Measurements from ENCODE around the gene TAOK1. TPM values are rescaled to one million over a fixed set of nuclear protein-coding genes. Genes with fewer than 3 reads are reported as not detected.

The TAOK1 gene
- polyA plus RNA-seq, 2 of the 4 experiments (the other 2 are of a cell fraction) = 18.2 to 46.7 TPM

- ChIA-PET POLR2A (interaction anchor here (0.5 to 2.8 kb wide), 11 partner anchors 20 to 222 kb away, joined by 3 to 17 read pairs (median 4); partner anchors contain the start of genes ABHD15, MYO18A, NUFIP2 and TAOK1), CTCF (interaction anchor here (0.6 to 10.4 kb wide), 99 partner anchors 8 to 725 kb away, joined by 3 to 158 read pairs (median 6); partner anchors contain the start of genes ABHD15, ANKRD13B, MYO18A and TAOK1)
- 19% methylated on average over 7 of the region's 7 CpGs for WGBS (ENCODE audit: missing lambda C conversion rate)
- Histone ChIP-seq H3K4me3 (no peak overlapping the region; the same call in 2 of the 3 replicates), H3K9me3 (no peaks in the 10 kb centered on the region), H3K4me1 (peaks cover 14% of the 10 kb centered on the region), H3K27ac (peak overlapping the region; percentile 20 to 63; a peak in 4 of 6 replicates), H3K4me2 (peak overlapping the region; percentile 76)
- TF ChIP-seq CTCF (IDR thresholded peaks at IDR 0.05) (peak; percentile 94), EHF (CRISPR knock-in tag; IDR thresholded peaks at IDR 0.05) (no peak), SMC3 (IDR thresholded peaks at IDR 0.05) (peak; percentile 79), RAD21 (conservative IDR thresholded peaks at IDR 0.05 in 1 of 2, IDR thresholded peaks at IDR 0.05 in 1 of 2) (peak; percentile 82 to 89)
- ATAC-seq (peak; percentile 97 to 99), FAIRE-seq (peak; percentile 96), DNase-seq (ENCODE audit: low read depth in 1 of 2, low spot score in 1 of 2) (peak; percentile 89 to 93)
Observed at GRCh38 chr17:29369831-29370735, 20.1 kb upstream of the TAOK1 start.

- ChIA-PET POLR2A (interaction anchor here (0.8 to 2.0 kb wide), 3 partner anchors 13 to 83 kb away, joined by 3 to 12 read pairs (median 3); partner anchors contain the start of genes NUFIP2 and TAOK1), CTCF (interaction anchor here (0.6 to 10.3 kb wide), 13 partner anchors 9 to 1010 kb away, joined by 3 to 137 read pairs (median 4); no protein-coding TSS in a partner anchor)
- ATAC-seq (peak; percentile 94 to 97), FAIRE-seq (no peak), DNase-seq (ENCODE audit: low read depth in 1 of 2, low spot score in 1 of 2) (peak; percentile 55 to 76)
- Histone ChIP-seq H3K4me3 (no peak overlapping the region), H3K9me3 (no peaks in the 10 kb centered on the region), H3K4me2 (peak overlapping the region; percentile 35), H3K4me1 (peaks cover 43% of the 10 kb centered on the region), H3K27ac (peak overlapping the region in 1 of 2 experiments; percentile 77; a peak in 3 of 6 replicates)
- 35% methylated on average over 3 of the region's 3 CpGs for WGBS (ENCODE audit: missing lambda C conversion rate)
- TF ChIP-seq FOSL2 (IDR thresholded peaks at IDR 0.05) (peak; percentile 30; the same call in 1 of the 2 replicates), FOSL2 (CRISPR knock-in tag; IDR thresholded peaks at IDR 0.05) (peak; percentile 72), ESRRA (IDR thresholded peaks at IDR 0.05; ENCODE audit: borderline replicate concordance, low read length) (no peak)
Observed at GRCh38 chr17:29376667-29377270, 13.4 kb upstream of the TAOK1 start.

- Histone ChIP-seq H3K4me3 (no peak overlapping the region), H3K4me1 (peaks cover 43% of the 10 kb centered on the region), H3K9me3 (no peaks in the 10 kb centered on the region), H3K4me2 (no peak overlapping the region), H3K27ac (no peak overlapping the region)
- DNase-seq (ENCODE audit: low read depth in 1 of 2, low spot score in 1 of 2) = no peak
- WGBS (ENCODE audit: missing lambda C conversion rate) = 77% methylated on average over 4 of the region's 4 CpGs
- no peak for FAIRE-seq
- CTCF ChIA-PET = interaction anchor here (0.6 to 1.5 kb wide), 2 partner anchors 9 to 46 kb away, joined by 3 to 9 read pairs; no protein-coding TSS in a partner anchor
- POLR2A ChIA-PET = interaction anchor here (0.7 to 1.6 kb wide), 2 partner anchors 12 to 247 kb away, joined by 3 to 6 read pairs; partner anchors contain the start of gene TAOK1
- no peak for ATAC-seq
- TF ChIP-seq HOXB13 (CRISPR knock-in tag; IDR thresholded peaks at IDR 0.05; ENCODE audit: low read depth) (no peak), HDAC2 (IDR thresholded peaks at IDR 0.05) (no peak), HOXA7 (CRISPR knock-in tag; IDR thresholded peaks at IDR 0.05) (no peak), MYC (IDR thresholded peaks at IDR 0.05; ENCODE audit: borderline replicate concordance, low read length) (no peak), RFX5 (IDR thresholded peaks at IDR 0.05) (no peak), POLR2AphosphoS2 (conservative IDR thresholded peaks at IDR 0.05; ENCODE audit: low read length) (no peak), NPAS2 (CRISPR knock-in tag; IDR thresholded peaks at IDR 0.05; ENCODE audit: borderline replicate concordance) (no peak), POLR2A (IDR thresholded peaks at IDR 0.05; ENCODE audit: low read length) (no peak), RARB (CRISPR knock-in tag; IDR thresholded peaks at IDR 0.05) (no peak), ZC3H11A (IDR thresholded peaks at IDR 0.05) (no peak), BCL3 (IDR thresholded peaks at IDR 0.05) (no peak), KDM5A (IDR thresholded peaks at IDR 0.05) (no peak), RNF2 (IDR thresholded peaks at IDR 0.05; ENCODE audit: borderline replicate concordance, low read depth) (no peak), ZNF302 (CRISPR knock-in tag; IDR thresholded peaks at IDR 0.05) (no peak), CTCF (IDR thresholded peaks at IDR 0.05) (no peak), CHD4 (IDR thresholded peaks at IDR 0.05; ENCODE audit: borderline replicate concordance) (no peak), MAX (IDR thresholded peaks at IDR 0.05) (no peak), TFCP2L1 (CRISPR knock-in tag; IDR thresholded peaks at IDR 0.05) (no peak), MAZ (IDR thresholded peaks at IDR 0.05; ENCODE audit: borderline replicate concordance, low read depth, low read length) (no peak)
Observed at GRCh38 chr17:29378500-29378899, 11.7 kb upstream of the TAOK1 start.
